ENCODE measurements around the gene GRIP2. TPM values are rescaled to one million over a fixed set of nuclear protein-coding genes. Genes with fewer than 3 reads are reported as not detected.

Gene GRIP2
- total RNA-seq, 4 donors from 2014 or later = 0.45 to 0.92 (median 0.66) TPM

- WGBS = 88% methylated on average over 8 of the region's 9 CpGs
Observed at GRCh38 chr3:14512942-14513327, 27.2 kb downstream of the GRIP2 start.

DNA sequence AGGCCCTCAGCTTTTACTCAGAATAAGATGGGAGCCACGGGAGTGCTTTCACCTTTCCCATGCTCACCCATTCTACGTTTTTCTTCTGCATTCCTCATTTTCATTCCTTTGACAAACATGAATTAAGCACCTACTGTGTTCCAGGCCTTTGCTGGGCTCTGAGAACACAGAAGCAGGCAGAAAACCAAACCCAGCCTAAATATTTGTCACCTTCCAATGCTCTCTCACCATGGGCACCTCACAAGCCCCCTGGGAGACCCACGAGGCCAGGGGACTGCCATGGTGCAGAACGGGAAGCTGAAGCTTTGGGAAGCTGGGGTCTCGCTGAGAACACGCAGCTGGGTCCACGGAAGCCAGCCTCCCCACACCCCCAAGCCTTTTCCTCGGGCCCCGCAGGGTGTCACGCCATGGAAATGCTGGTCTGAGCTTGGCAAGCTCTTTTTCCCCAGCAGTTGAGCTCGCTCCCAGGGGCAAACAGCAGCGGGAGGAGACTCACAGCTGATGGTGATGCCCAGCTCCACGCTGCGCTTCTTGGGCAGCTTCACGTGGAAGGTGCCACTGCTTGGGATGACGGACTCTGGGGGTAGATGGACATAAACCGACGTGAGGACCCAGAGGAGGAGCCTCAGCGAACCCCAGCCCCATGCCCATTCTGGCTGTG, 27.7 kb downstream of the GRIP2 start:
- no peak for DNase-seq (ENCODE audit: extremely low spot score)
- Histone ChIP-seq H3K27ac (replicated peaks in 1 of 4) (no peak overlapping the region), H3K36me3 (peaks cover 0 to 19% (median 0%) of the 10 kb centered on the region in 4 donors), H3K27me3 (peaks cover 0 to 9% (median 0%) of the 10 kb centered on the region in 4 donors), H3K4me1 (peaks cover 4 to 7% (median 6%) of the 10 kb centered on the region in 4 donors), H3K4me3 (no peak overlapping the region), H3K9me3 (no peaks in the 10 kb centered on the region)
- intact Hi-C loops (cut with DNase I) = no loop called here
- WGBS = 84% methylated on average over 4 of the region's 19 CpGs
- TF ChIP-seq POLR2AphosphoS5 (IDR thresholded peaks at IDR 0.05) = no peak
- TF ChIP-seq EP300 (IDR thresholded peaks at IDR 0.05) = no peak
- TF ChIP-seq, protein P1, sequence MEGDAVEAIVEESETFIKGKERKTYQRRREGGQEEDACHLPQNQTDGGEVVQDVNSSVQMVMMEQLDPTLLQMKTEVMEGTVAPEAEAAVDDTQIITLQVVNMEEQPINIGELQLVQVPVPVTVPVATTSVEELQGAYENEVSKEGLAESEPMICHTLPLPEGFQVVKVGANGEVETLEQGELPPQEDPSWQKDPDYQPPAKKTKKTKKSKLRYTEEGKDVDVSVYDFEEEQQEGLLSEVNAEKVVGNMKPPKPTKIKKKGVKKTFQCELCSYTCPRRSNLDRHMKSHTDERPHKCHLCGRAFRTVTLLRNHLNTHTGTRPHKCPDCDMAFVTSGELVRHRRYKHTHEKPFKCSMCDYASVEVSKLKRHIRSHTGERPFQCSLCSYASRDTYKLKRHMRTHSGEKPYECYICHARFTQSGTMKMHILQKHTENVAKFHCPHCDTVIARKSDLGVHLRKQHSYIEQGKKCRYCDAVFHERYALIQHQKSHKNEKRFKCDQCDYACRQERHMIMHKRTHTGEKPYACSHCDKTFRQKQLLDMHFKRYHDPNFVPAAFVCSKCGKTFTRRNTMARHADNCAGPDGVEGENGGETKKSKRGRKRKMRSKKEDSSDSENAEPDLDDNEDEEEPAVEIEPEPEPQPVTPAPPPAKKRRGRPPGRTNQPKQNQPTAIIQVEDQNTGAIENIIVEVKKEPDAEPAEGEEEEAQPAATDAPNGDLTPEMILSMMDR (IDR thresholded peaks at IDR 0.05) = no peak
- TF ChIP-seq POLR2A (IDR thresholded peaks at IDR 0.05; ENCODE audit: low read depth) = no peak

More at GRCh38 chr3:14512942-14513327, 27.2 kb downstream of the GRIP2 start:
- no peak for DNase-seq (ENCODE audit: extremely low spot score)
- no peak for TF ChIP-seq POLR2AphosphoS5 (IDR thresholded peaks at IDR 0.05)
- TF ChIP-seq EP300 (IDR thresholded peaks at IDR 0.05) = no peak
- TF ChIP-seq, protein P1 (IDR thresholded peaks at IDR 0.05) = no peak
- no peak for TF ChIP-seq POLR2A (IDR thresholded peaks at IDR 0.05; ENCODE audit: low read depth)
- Histone ChIP-seq H3K9me3 (no peaks in the 10 kb centered on the region), H3K4me1 (peaks cover 4 to 7% (median 6%) of the 10 kb centered on the region in 4 donors), H3K36me3 (peaks cover 0 to 23% (median 0%) of the 10 kb centered on the region in 4 donors), H3K27ac (replicated peaks in 1 of 4) (no peak overlapping the region), H3K4me3 (no peak overlapping the region), H3K27me3 (peaks cover 0 to 6% (median 0%) of the 10 kb centered on the region in 4 donors)
- intact Hi-C loops (cut with DNase I) = no loop called here

DNA sequence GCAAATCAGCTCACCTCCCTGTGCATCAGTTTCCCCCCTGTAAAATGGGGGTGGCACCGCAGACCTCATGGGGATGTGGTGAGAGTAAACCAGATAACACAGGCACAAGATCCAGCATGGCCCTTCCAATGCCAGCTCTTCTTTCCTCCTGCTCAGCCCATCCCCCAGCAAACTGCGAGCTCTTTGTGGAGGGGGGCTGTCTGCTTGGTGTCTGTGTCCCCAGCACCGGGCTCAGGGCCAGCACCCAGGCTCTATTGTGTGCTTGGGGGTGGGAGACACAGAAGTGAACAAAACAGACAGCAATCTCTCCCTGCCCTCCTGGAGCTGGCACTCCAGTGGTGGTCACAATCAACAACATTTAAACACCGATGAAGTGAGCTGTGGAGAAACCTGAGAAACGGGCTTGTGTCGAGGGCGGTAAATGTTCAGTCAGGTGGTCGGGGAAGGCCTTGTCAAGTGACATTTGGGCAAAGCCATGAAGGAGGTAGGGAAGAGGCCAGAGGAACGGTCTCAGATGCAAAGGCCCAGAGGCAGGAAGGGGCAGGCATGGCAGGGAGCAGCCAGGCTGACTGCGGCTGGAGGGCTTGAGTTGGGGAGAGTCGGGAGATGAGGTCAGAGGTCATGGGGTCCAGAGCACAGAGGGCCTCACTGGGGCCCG, 28.4 kb downstream of the GRIP2 start:
- intact Hi-C loops (cut with DNase I) = no loop called here
- peaks cover 4 to 7% (median 6%) of the 10 kb centered on the region in 4 donors for H3K4me1 ChIP-seq
- H3K9me3 ChIP-seq = no peaks in the 10 kb centered on the region
- WGBS = 78% methylated on average over 12 of the region's 12 CpGs
- peaks cover 0 to 9% (median 0%) of the 10 kb centered on the region in 4 donors for H3K27me3 ChIP-seq
- H3K27ac ChIP-seq (replicated peaks in 1 of 4) = no peak overlapping the region
- peaks cover 0 to 19% (median 0%) of the 10 kb centered on the region in 4 donors for H3K36me3 ChIP-seq
- DNase-seq (ENCODE audit: extremely low spot score) = no peak
- H3K4me3 ChIP-seq = no peak overlapping the region
- no peak for TF ChIP-seq POLR2AphosphoS5 (IDR thresholded peaks at IDR 0.05)
- no peak for TF ChIP-seq EP300 (IDR thresholded peaks at IDR 0.05)
- no peak for TF ChIP-seq POLR2A (IDR thresholded peaks at IDR 0.05; ENCODE audit: low read depth)
- TF ChIP-seq, protein P1 (IDR thresholded peaks at IDR 0.05) = no peak

DNA sequence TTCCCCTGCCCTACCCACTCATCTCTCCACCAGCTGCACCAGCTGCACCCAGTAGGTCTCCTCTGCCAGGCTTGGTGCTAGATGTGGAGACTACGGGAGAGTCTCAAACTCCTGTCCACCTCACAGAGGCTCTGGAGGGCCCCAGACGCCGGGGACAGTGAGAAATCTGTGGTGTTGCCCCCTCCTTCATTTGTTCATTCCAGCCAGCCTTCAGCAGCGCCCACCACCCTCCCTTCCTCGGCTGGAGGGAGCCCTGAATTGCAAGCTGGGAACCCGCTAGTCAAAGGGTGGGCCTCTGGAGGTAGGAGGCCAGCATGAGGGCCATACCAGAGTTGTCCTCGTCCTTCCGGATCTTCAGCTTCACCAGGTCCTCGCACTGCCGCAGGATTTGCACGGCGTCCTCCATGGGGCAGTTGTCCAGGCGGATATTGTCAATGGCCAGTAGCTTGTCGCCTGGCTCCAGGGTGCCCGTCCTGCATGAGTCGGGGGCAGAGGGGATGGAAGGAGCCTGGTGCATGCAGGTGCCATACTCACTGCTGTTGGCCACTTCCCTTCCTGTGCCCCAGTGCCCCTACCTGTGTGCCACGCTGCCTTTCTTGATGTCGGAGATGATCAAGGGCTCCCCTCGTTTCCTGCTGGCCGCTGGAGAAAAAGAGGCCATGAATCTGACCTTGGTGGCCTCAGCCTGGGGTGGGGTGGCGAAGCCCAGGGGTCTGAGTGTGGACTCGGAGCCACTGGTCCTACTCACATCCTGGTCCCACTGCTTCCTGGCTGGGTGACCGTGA, 29.1 kb downstream of the GRIP2 start:
- DNase-seq (ENCODE audit: extremely low spot score) = no peak
- TF ChIP-seq, protein P1 (IDR thresholded peaks at IDR 0.05) = no peak
- TF ChIP-seq POLR2AphosphoS5 (IDR thresholded peaks at IDR 0.05) (no peak), EP300 (IDR thresholded peaks at IDR 0.05) (no peak), POLR2A (IDR thresholded peaks at IDR 0.05; ENCODE audit: low read depth) (no peak)
- H3K4me3 ChIP-seq = no peak overlapping the region
- H3K27me3 ChIP-seq = peaks cover 0 to 9% (median 0%) of the 10 kb centered on the region in 4 donors
- peaks cover 4 to 7% (median 6%) of the 10 kb centered on the region in 4 donors for H3K4me1 ChIP-seq
- intact Hi-C loops (cut with DNase I) = no loop called here
- H3K36me3 ChIP-seq = peaks cover 0 to 24% (median 0%) of the 10 kb centered on the region in 4 donors
- 90% methylated on average over 21 of the region's 23 CpGs for WGBS
- no peaks in the 10 kb centered on the region for H3K9me3 ChIP-seq
- no peak overlapping the region for H3K27ac ChIP-seq (replicated peaks in 1 of 4)

All from esophagus muscularis mucosa (tissue), 4 donors.